Neural cell (in vitro differentiated cells): ENCODE data around the gene SMIM13. TPM values are rescaled to one million over a fixed set of nuclear protein-coding genes. Genes with fewer than 3 reads are reported as not detected.

Experiments used
- H2AFZ ChIP-seq: fragments of 200-600, 300-800 bp; sonication (generic), shearing (Covaris generic); 2 replicates; pipeline ENCODE4 v1.6.0; 2014; ENCODE audit warnings: low read depth, mild to moderate bottlenecking, antibody characterized with exemption, low read length, moderate library complexity
- H3F3A ChIP-seq: fragments of 200-600 bp; shearing (Covaris generic); 2 replicates; pipeline ENCODE4 v1.6.1; 2016; ENCODE audit warnings: mild to moderate bottlenecking, moderate library complexity, mixed read lengths, antibody characterized with exemption, low read length; ENCODE audit not compliant: insufficient read depth, poor library complexity, severe bottlenecking
- H3K27ac ChIP-seq: fragments of 200-600, 300-800 bp; sonication (generic), shearing (Covaris generic); 2 replicates; pipeline ENCODE4 v1.5.1; 2014; ENCODE audit warnings: mild to moderate bottlenecking, low read length, moderate library complexity
- H3K27me3 ChIP-seq: fragments of 300-800, 200-600 bp; sonication (generic), shearing (Covaris generic); 2 replicates; pipeline ENCODE4 v1.6.0; 2014; ENCODE audit warnings: mild to moderate bottlenecking, low read depth, low read length, moderate library complexity; ENCODE audit not compliant: insufficient read depth
- H3K36me3 ChIP-seq: fragments of 300-800, 200-600 bp; sonication (generic), shearing (Covaris generic); 2 replicates; pipeline ENCODE4 v1.5.1; 2014; ENCODE audit warnings: mild to moderate bottlenecking, antibody characterized with exemption, low read length, moderate library complexity; ENCODE audit not compliant: insufficient read depth
- H3K4me2 ChIP-seq: fragments of 300-800, 200-600 bp; sonication (generic), shearing (Covaris generic); 2 replicates; pipeline ENCODE4 v1.6.0; 2014; ENCODE audit warnings: mild to moderate bottlenecking, low read length
- H3K4me3 ChIP-seq: fragments of 300-800, 200-600 bp; sonication (generic), shearing (Covaris generic); 2 replicates; pipeline ENCODE4 v1.5.1; 2014; ENCODE audit warnings: mild to moderate bottlenecking, low read length, moderate library complexity
- H3K79me2 ChIP-seq: fragments of 200-600 bp; shearing (Covaris generic); replicated peaks from 2 replicates; pipeline ENCODE4 v1.6.0; 2014; ENCODE audit warnings: mild to moderate bottlenecking, low read length, moderate library complexity; ENCODE audit not compliant: insufficient read depth
- H3K9ac ChIP-seq: fragments of 300-800, 200-600 bp; sonication (generic), shearing (Covaris generic); 2 replicates; pipeline ENCODE4 v1.6.1; 2016; ENCODE audit warnings: mild to moderate bottlenecking, low read length, mixed read lengths
- H3K9me2 ChIP-seq: fragments of 200-600 bp; shearing (Covaris generic); 2 replicates; pipeline ENCODE4 v1.6.1; 2016; ENCODE audit warnings: mild to moderate bottlenecking, low read length, mixed read lengths; ENCODE audit not compliant: insufficient read depth
- H3K9me3 ChIP-seq: fragments of 200-600, 300-800 bp; sonication (generic), shearing (Covaris generic); 2 replicates; pipeline ENCODE4 v1.6.1; 2016; ENCODE audit warnings: mild to moderate bottlenecking, mixed run types, low read length, moderate library complexity, mixed read lengths
- H4K20me1 ChIP-seq: fragments of 200-600 bp; shearing (Covaris generic); 2 replicates; pipeline ENCODE4 v1.6.1; 2016; ENCODE audit warnings: mild to moderate bottlenecking, mixed run types; ENCODE audit not compliant: insufficient read depth
- CTCF ChIP-seq: fragments of 450-650 bp; IDR thresholded peaks from 2 replicates; pipeline ENCODE4 v1.5.1; 2014; ENCODE audit warnings: antibody characterized with exemption, mild to moderate bottlenecking, moderate library complexity; ENCODE audit not compliant: poor library complexity, severe bottlenecking
- EP300 ChIP-seq: fragments of 450-650 bp; conservative IDR thresholded peaks from 2 replicates; pipeline ENCODE4 v1.6.1; 2014; ENCODE audit warnings: antibody characterized with exemption, mild to moderate bottlenecking, moderate library complexity; ENCODE audit not compliant: poor library complexity, severe bottlenecking
- EZH2 ChIP-seq: fragments of 200-600, 300-800 bp; shearing (Covaris generic), sonication (generic); IDR thresholded peaks from 2 replicates; pipeline ENCODE4 v1.6.1; 2014; ENCODE audit warnings: antibody characterized with exemption, low read length, borderline replicate concordance, mild to moderate bottlenecking; ENCODE audit not compliant: insufficient read depth, poor library complexity, severe bottlenecking
- MXI1 ChIP-seq: fragments of 450-650 bp; conservative IDR thresholded peaks from 2 replicates; pipeline ENCODE4 v1.6.1; 2014; ENCODE audit warnings: antibody characterized with exemption, mild to moderate bottlenecking; ENCODE audit not compliant: poor library complexity, severe bottlenecking
- POLR2AphosphoS5 ChIP-seq: IDR thresholded peaks from 2 replicates; pipeline ENCODE4 v1.6.1; 2012
- RAD21 ChIP-seq: fragments of 450-650 bp; conservative IDR thresholded peaks from 2 replicates; pipeline ENCODE4 v1.6.1; 2014; ENCODE audit warnings: antibody characterized with exemption, mild to moderate bottlenecking, moderate library complexity
- REST ChIP-seq: IDR thresholded peaks from 2 replicates; pipeline ENCODE4 v1.6.1; 2012; ENCODE audit warnings: borderline replicate concordance
- SMC3 ChIP-seq: fragments of 450-650 bp; conservative IDR thresholded peaks from 2 replicates; pipeline ENCODE4 v1.6.1; 2014; ENCODE audit warnings: antibody characterized with exemption, mild to moderate bottlenecking, moderate library complexity; ENCODE audit not compliant: poor library complexity
- TAF1 ChIP-seq: IDR thresholded peaks from 2 replicates; pipeline ENCODE4 v1.6.1; 2012; ENCODE audit warnings: low read depth
- polyA plus RNA-seq: library from polyadenylated mRNA; depleted of rRNA; stranded (reverse); fragments of >200 nt; gene quantifications from 2 replicates; pipeline ENCODE4 v1.2.3, GENCODE V29; 2014

Gene SMIM13
- polyA plus RNA-seq, 1 donor from 2014 or later: 51.0 TPM

- Histone ChIP-seq H3K27me3 (no peaks in the 10 kb centered on the region), H4K20me1 (no peaks in the 10 kb centered on the region), H3K27ac (no peak overlapping the region), H3K9me3 (no peaks in the 10 kb centered on the region), H3F3A (no peaks in the 10 kb centered on the region), H3K79me2 (no peaks in the 10 kb centered on the region), H3K4me3 (no peak overlapping the region), H3K4me2 (no peak overlapping the region), H2AFZ (no peak overlapping the region), H3K36me3 (no peaks in the 10 kb centered on the region), H3K9ac (no peak overlapping the region), H3K9me2 (no peaks in the 10 kb centered on the region)
- TF ChIP-seq CTCF (no peak), EZH2 (no peak), EP300 (no peak), POLR2AphosphoS5 (no peak), TAF1 (no peak), REST (no peak), MXI1 (no peak), RAD21 (no peak), SMC3 (no peak)
Observed at GRCh38 chr6:11152581-11152980, 58.9 kb downstream of the SMIM13 start.

- no peaks in the 10 kb centered on the region for H3F3A ChIP-seq
Observed at GRCh38 chr6:11153447-11153846, 59.8 kb downstream of the SMIM13 start.

More at GRCh38 chr6:11153447-11153846, 59.8 kb downstream of the SMIM13 start:
- no peaks in the 10 kb centered on the region for H3K9me2 ChIP-seq
- H3K36me3 ChIP-seq: no peaks in the 10 kb centered on the region
- H3K4me3 ChIP-seq: no peak overlapping the region
- H4K20me1 ChIP-seq: no peaks in the 10 kb centered on the region
- H3K27ac ChIP-seq: no peak overlapping the region
- no peak overlapping the region for H3K9ac ChIP-seq
- no peaks in the 10 kb centered on the region for H3K79me2 ChIP-seq
- no peak overlapping the region for H2AFZ ChIP-seq
- H3K27me3 ChIP-seq: no peaks in the 10 kb centered on the region
- no peak overlapping the region for H3K4me2 ChIP-seq
- H3K9me3 ChIP-seq: no peaks in the 10 kb centered on the region
- TF ChIP-seq CTCF (no peak), RAD21 (no peak), EP300 (no peak), TAF1 (no peak), EZH2 (no peak)
